ENCODE measurements around the gene MLH1. TPM values are rescaled to one million over a fixed set of nuclear protein-coding genes. Genes with fewer than 3 reads are reported as not detected.
A peak's percentile ranks its signal among the peaks of the same experiment; 100 is the strongest.

The MLH1 gene
- total and polyA plus RNA-seq, 10 of the 15 experiments (the other 5 are each of a cell fraction or from before 2014, with no cell fraction given): 58.6 to 109 (median 81.4) TPM

DNA sequence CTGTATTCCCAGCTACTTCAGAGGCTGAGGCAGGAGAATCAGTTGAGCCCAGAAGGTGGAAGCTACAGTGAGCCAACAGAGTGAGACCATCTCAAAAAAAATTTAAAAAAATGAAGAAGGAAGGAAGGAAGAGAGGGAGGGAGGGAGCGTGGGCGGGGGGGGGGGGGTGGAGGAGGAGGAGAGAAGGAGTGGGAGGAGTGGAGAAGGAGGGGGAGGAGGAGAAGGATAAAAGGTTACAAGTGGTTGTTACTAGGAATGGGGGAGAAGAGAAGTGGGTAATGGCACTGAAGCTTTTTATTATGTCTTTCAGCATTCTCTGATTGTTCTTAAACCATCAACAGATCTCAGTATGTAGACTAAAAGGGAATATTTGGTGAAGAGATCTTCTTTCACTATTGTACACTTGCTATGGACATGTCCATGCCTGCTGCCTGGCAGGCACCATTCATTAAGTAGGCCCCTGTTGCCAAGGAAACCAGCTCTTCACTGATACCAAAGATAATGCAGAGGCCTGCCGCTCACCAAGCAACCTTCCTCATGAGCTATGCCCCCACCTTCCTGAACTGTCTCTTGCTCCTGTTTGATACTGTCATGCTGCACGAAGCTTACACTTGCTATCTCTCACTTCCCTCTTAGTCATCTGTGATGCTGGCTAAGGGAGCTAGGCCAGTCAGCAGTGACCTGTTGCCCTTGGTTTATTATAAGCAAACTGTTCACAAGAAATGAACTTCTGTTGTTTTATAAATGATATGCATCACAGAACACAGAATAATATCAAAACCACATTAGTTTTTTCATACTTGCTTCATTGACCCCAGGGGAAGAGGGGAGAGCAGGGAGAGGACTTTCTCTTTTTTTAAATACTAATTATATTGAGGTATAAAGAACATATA lies 23.5 kb upstream of the MLH1 start (continued):
- TF ChIP-seq, protein P1, sequence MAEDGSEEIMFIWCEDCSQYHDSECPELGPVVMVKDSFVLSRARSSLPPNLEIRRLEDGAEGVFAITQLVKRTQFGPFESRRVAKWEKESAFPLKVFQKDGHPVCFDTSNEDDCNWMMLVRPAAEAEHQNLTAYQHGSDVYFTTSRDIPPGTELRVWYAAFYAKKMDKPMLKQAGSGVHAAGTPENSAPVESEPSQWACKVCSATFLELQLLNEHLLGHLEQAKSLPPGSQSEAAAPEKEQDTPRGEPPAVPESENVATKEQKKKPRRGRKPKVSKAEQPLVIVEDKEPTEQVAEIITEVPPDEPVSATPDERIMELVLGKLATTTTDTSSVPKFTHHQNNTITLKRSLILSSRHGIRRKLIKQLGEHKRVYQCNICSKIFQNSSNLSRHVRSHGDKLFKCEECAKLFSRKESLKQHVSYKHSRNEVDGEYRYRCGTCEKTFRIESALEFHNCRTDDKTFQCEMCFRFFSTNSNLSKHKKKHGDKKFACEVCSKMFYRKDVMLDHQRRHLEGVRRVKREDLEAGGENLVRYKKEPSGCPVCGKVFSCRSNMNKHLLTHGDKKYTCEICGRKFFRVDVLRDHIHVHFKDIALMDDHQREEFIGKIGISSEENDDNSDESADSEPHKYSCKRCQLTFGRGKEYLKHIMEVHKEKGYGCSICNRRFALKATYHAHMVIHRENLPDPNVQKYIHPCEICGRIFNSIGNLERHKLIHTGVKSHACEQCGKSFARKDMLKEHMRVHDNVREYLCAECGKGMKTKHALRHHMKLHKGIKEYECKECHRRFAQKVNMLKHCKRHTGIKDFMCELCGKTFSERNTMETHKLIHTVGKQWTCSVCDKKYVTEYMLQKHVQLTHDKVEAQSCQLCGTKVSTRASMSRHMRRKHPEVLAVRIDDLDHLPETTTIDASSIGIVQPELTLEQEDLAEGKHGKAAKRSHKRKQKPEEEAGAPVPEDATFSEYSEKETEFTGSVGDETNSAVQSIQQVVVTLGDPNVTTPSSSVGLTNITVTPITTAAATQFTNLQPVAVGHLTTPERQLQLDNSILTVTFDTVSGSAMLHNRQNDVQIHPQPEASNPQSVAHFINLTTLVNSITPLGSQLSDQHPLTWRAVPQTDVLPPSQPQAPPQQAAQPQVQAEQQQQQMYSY (CRISPR knock-in tag; IDR thresholded peaks at IDR 0.05): no peak
- TF ChIP-seq WRNIP1 (IDR thresholded peaks at IDR 0.05; ENCODE audit: borderline replicate concordance, low read depth, low read length) (no peak), RELA (IDR thresholded peaks at IDR 0.05; ENCODE audit: borderline replicate concordance, partially characterized antibody) (no peak), POLR2AphosphoS2 (IDR thresholded peaks at IDR 0.05; ENCODE audit: low read depth, low read length) (no peak), NFIC (IDR thresholded peaks at IDR 0.05; ENCODE audit: low read depth, low read length) (no peak), STAT3 (IDR thresholded peaks at IDR 0.05; ENCODE audit: low read depth, low read length) (no peak), ZNF274 (IDR thresholded peaks at IDR 0.05; ENCODE audit: insufficient read depth, insufficient read length) (no peak), POLR2A (IDR thresholded peaks at IDR 0.05; ENCODE audit: low read depth, low read length) (no peak), MEF2B (IDR thresholded peaks at IDR 0.05; ENCODE audit: partially characterized antibody, poor library complexity, severe bottlenecking) (no peak), HDAC2 (IDR thresholded peaks at IDR 0.05) (no peak)
- TF ChIP-seq, protein P2, sequence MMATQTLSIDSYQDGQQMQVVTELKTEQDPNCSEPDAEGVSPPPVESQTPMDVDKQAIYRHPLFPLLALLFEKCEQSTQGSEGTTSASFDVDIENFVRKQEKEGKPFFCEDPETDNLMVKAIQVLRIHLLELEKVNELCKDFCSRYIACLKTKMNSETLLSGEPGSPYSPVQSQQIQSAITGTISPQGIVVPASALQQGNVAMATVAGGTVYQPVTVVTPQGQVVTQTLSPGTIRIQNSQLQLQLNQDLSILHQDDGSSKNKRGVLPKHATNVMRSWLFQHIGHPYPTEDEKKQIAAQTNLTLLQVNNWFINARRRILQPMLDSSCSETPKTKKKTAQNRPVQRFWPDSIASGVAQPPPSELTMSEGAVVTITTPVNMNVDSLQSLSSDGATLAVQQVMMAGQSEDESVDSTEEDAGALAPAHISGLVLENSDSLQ (IDR thresholded peaks at IDR 0.05): peak; percentile 88
- TF ChIP-seq, protein P3, sequence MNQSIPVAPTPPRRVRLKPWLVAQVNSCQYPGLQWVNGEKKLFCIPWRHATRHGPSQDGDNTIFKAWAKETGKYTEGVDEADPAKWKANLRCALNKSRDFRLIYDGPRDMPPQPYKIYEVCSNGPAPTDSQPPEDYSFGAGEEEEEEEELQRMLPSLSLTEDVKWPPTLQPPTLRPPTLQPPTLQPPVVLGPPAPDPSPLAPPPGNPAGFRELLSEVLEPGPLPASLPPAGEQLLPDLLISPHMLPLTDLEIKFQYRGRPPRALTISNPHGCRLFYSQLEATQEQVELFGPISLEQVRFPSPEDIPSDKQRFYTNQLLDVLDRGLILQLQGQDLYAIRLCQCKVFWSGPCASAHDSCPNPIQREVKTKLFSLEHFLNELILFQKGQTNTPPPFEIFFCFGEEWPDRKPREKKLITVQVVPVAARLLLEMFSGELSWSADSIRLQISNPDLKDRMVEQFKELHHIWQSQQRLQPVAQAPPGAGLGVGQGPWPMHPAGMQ (IDR thresholded peaks at IDR 0.05; ENCODE audit: borderline replicate concordance): no peak
- TF ChIP-seq, protein P4, sequence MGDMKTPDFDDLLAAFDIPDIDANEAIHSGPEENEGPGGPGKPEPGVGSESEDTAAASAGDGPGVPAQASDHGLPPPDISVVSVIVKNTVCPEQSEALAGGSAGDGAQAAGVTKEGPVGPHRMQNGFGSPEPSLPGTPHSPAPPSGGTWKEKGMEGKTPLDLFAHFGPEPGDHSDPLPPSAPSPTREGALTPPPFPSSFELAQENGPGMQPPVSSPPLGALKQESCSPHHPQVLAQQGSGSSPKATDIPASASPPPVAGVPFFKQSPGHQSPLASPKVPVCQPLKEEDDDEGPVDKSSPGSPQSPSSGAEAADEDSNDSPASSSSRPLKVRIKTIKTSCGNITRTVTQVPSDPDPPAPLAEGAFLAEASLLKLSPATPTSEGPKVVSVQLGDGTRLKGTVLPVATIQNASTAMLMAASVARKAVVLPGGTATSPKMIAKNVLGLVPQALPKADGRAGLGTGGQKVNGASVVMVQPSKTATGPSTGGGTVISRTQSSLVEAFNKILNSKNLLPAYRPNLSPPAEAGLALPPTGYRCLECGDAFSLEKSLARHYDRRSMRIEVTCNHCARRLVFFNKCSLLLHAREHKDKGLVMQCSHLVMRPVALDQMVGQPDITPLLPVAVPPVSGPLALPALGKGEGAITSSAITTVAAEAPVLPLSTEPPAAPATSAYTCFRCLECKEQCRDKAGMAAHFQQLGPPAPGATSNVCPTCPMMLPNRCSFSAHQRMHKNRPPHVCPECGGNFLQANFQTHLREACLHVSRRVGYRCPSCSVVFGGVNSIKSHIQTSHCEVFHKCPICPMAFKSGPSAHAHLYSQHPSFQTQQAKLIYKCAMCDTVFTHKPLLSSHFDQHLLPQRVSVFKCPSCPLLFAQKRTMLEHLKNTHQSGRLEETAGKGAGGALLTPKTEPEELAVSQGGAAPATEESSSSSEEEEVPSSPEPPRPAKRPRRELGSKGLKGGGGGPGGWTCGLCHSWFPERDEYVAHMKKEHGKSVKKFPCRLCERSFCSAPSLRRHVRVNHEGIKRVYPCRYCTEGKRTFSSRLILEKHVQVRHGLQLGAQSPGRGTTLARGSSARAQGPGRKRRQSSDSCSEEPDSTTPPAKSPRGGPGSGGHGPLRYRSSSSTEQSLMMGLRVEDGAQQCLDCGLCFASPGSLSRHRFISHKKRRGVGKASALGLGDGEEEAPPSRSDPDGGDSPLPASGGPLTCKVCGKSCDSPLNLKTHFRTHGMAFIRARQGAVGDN (IDR thresholded peaks at IDR 0.05): peak; percentile 38; the same call in 1 of the 2 replicates
- TF ChIP-seq, protein P5, sequence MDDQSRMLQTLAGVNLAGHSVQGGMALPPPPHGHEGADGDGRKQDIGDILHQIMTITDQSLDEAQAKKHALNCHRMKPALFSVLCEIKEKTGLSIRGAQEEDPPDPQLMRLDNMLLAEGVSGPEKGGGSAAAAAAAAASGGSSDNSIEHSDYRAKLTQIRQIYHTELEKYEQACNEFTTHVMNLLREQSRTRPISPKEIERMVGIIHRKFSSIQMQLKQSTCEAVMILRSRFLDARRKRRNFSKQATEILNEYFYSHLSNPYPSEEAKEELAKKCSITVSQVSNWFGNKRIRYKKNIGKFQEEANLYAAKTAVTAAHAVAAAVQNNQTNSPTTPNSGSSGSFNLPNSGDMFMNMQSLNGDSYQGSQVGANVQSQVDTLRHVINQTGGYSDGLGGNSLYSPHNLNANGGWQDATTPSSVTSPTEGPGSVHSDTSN (IDR thresholded peaks at IDR 0.05; ENCODE audit: insufficient replicate concordance, low read depth, low read length): peak; percentile 46
- TF ChIP-seq, protein P6, sequence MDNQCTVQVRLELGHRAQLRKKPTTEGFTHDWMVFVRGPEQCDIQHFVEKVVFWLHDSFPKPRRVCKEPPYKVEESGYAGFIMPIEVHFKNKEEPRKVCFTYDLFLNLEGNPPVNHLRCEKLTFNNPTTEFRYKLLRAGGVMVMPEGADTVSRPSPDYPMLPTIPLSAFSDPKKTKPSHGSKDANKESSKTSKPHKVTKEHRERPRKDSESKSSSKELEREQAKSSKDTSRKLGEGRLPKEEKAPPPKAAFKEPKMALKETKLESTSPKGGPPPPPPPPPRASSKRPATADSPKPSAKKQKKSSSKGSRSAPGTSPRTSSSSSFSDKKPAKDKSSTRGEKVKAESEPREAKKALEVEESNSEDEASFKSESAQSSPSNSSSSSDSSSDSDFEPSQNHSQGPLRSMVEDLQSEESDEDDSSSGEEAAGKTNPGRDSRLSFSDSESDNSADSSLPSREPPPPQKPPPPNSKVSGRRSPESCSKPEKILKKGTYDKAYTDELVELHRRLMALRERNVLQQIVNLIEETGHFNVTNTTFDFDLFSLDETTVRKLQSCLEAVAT (IDR thresholded peaks at IDR 0.05): no peak

All from GM12878 (cell line).